Endothelial cell of umbilical vein (primary cell): ENCODE results near the gene ZBED4. TPM values are rescaled to one million over a fixed set of nuclear protein-coding genes. Genes with fewer than 3 reads are reported as not detected.

Source experiments
- BruUV-seq: library from RNA; stranded (reverse); fragments of 400-500 nt; replicated peaks from 2 replicates; lab custom pipeline; 2021; lab: Mats Ljungman, UMichigan
- CTCF ChIA-PET: fragments of 300-600, 350-600 bp; sonication (Branson Sonifier 250); formaldehyde crosslinking; loops from one replicate; lab custom pipeline; 2021; ENCODE audit warnings: antibody characterized with exemption, inconsistent platforms; lab: Charles Lee
- POLR2A ChIA-PET: fragments of 300-600, 350-600 bp; sonication (Branson Sonifier 250); formaldehyde crosslinking; loops from one replicate; lab custom pipeline; 2021; ENCODE audit warnings: antibody characterized with exemption, inconsistent platforms; lab: Charles Lee
- DNase-seq: peaks from one replicate; pipeline ENCODE4 v3.0.0-alpha.2; 2011; ENCODE audit warnings: low read depth, low spot score
- FAIRE-seq: peaks from 2 replicates; lab custom pipeline; 2011; peaks lifted over from hg19 to GRCh38; lab: Jason Lieb, UNC
- H2AFZ ChIP-seq: 2 replicates; pipeline ENCODE4 v1.6.0; 2012; ENCODE audit warnings: low read depth, low read length, control low read depth, inconsistent platforms
- H3K27ac ChIP-seq: 2 replicates; pipeline ENCODE4 v1.5.1; 2011; ENCODE audit warnings: low read depth, mild to moderate bottlenecking, control low read depth, low read length, moderate library complexity; ENCODE audit not compliant: insufficient read depth
- H3K27me3 ChIP-seq, 2 experiments: 2 replicates each; pipeline versions ENCODE4 v1.6.0 to v1.6.1; 2011; ENCODE audit warnings: low read length in 2 of 2, mixed read lengths in 1 of 2; ENCODE audit not compliant: control insufficient read depth in 2 of 2, insufficient read depth in 2 of 2
- H3K36me3 ChIP-seq, 2 experiments: 2 replicates in 1 of 2; 3 replicates in 1 of 2; pipeline ENCODE4 v1.5.1; 2011; ENCODE audit warnings: low read length in 2 of 2, mild to moderate bottlenecking in 1 of 2, moderate library complexity in 1 of 2; ENCODE audit not compliant: control insufficient read depth in 2 of 2, insufficient read depth in 2 of 2; ENCODE audit errors: extremely low read depth in 1 of 2
- H3K4me1 ChIP-seq: 3 replicates; pipeline ENCODE4 v1.5.1; 2011; ENCODE audit warnings: mild to moderate bottlenecking, low read length; ENCODE audit not compliant: control insufficient read depth, insufficient read depth; ENCODE audit errors: extremely low read depth
- H3K4me2 ChIP-seq: 2 replicates; pipeline ENCODE4 v1.6.1; 2011; ENCODE audit warnings: low read length, control low read depth, mixed read lengths; ENCODE audit not compliant: insufficient read depth
- H3K4me3 ChIP-seq, 3 experiments: fragments of 200-600 bp in 1 of 3; sonication (generic), shearing (Covaris generic) in 1 of 3; replicated peaks in 1 of 3; 2 replicates each; pipeline ENCODE4 v1.5.1; 2011 to 2016; ENCODE audit warnings: control low read depth in 3 of 3, low read length in 3 of 3, mild to moderate bottlenecking in 2 of 3, inconsistent platforms in 1 of 3, low read depth in 1 of 3, moderate library complexity in 1 of 3; ENCODE audit not compliant: insufficient read depth in 1 of 3
- H3K79me2 ChIP-seq: 2 replicates; pipeline ENCODE4 v1.6.0; 2012; ENCODE audit warnings: low read length, inconsistent platforms; ENCODE audit not compliant: control insufficient read depth, insufficient read depth
- H3K9ac ChIP-seq: replicated peaks from 2 replicates; pipeline ENCODE3; 2011; ENCODE audit warnings: low read length, control low read depth; ENCODE audit not compliant: insufficient read depth; ENCODE audit errors: extremely low read depth
- H3K9me1 ChIP-seq: replicated peaks from 3 replicates; pipeline ENCODE4 v1.6.0; 2011; ENCODE audit warnings: mild to moderate bottlenecking, low read length; ENCODE audit not compliant: control insufficient read depth, insufficient read depth; ENCODE audit errors: extremely low read depth
- H3K9me3 ChIP-seq: replicated peaks from 2 replicates; pipeline ENCODE4 v1.5.1; 2012; ENCODE audit warnings: low read length, inconsistent platforms; ENCODE audit not compliant: control insufficient read depth, insufficient read depth
- H4K20me1 ChIP-seq: replicated peaks from 2 replicates; pipeline ENCODE3; 2011; ENCODE audit warnings: mild to moderate bottlenecking, low read length; ENCODE audit not compliant: control insufficient read depth, insufficient read depth; ENCODE audit errors: extremely low read depth
- CTCF ChIP-seq, 2 donors: IDR thresholded peaks; 1 replicate in 1 of 2; 2 replicates in 1 of 2; pipeline ENCODE4 v1.5.1; 2011; ENCODE audit warnings: low read length in 2 of 2, mild to moderate bottlenecking in 2 of 2, moderate library complexity in 2 of 2, control low read depth in 1 of 2, inconsistent platforms in 1 of 2, low read depth in 1 of 2; ENCODE audit not compliant: insufficient read depth in 1 of 2; ENCODE audit errors: extremely low read depth in 1 of 2
- EZH2 ChIP-seq: IDR thresholded peaks from 2 replicates; pipeline ENCODE4 v1.6.1; 2012; ENCODE audit warnings: borderline replicate concordance, low read depth, mild to moderate bottlenecking, moderate library complexity, low read length, inconsistent platforms; ENCODE audit not compliant: severe bottlenecking
- GATA2 ChIP-seq: IDR thresholded peaks from 2 replicates; pipeline ENCODE4 v1.7.0; 2011; ENCODE audit warnings: low read depth, mild to moderate bottlenecking, moderate library complexity, mixed read lengths, low read length; ENCODE audit not compliant: insufficient read length, insufficient read depth
- JUN ChIP-seq: IDR thresholded peaks from 2 replicates; pipeline ENCODE4 v1.6.1; 2011; ENCODE audit warnings: borderline replicate concordance, low read depth; ENCODE audit not compliant: insufficient read length, insufficient read depth
- MAX ChIP-seq: IDR thresholded peaks from 2 replicates; pipeline ENCODE4 v1.6.1; 2011; ENCODE audit not compliant: insufficient read depth, insufficient read length
- MYC ChIP-seq: IDR thresholded peaks from one replicate; pipeline ENCODE4 v1.6.1; 2011; ENCODE audit warnings: mild to moderate bottlenecking, low read depth, low read length
- POLR2AphosphoS5 ChIP-seq: IDR thresholded peaks from 2 replicates; pipeline ENCODE4 v1.6.1; 2012; ENCODE audit warnings: low read depth, mild to moderate bottlenecking, control low read depth, low read length, moderate library complexity; ENCODE audit not compliant: insufficient read depth
- dilution Hi-C: fragments of 300-500 bp; cut with MboI; formaldehyde crosslinking; loops from one replicate; pipeline ENCODE4 v1.15.0; 2019; ENCODE audit warnings: low sequenced_read_pairs; ENCODE audit not compliant: extremely low pct_ligation_motif_present
- intact Hi-C: fragments of 100-400 bp; cut with micrococcal nuclease; formaldehyde crosslinking; loops from one replicate; pipeline ENCODE4 v1.10.0; 2022
- polyA plus RNA-seq, 4 experiments: library from polyadenylated mRNA; depleted of rRNA in 3 of 4; stranded (reverse) in 3 of 4; unstranded in 1 of 4; fragments of >200 nt; gene quantifications; 2 replicates each; pipeline versions ENCODE4 v1.2.1 to v1.2.3, GENCODE V29; 2011 to 2012; ENCODE audit warnings: missing spikeins in 1 of 4
- total RNA-seq: library from RNA; stranded (reverse); gene quantifications from 2 replicates; pipeline ENCODE4 v1.2.3, GENCODE V29; 2021

Gene ZBED4
- total and polyA plus RNA-seq, 2 donors (not counting 3 experiments of a cell fraction or from before 2014, with no cell fraction given), result 8.6 to 18.2 TPM

DNA sequence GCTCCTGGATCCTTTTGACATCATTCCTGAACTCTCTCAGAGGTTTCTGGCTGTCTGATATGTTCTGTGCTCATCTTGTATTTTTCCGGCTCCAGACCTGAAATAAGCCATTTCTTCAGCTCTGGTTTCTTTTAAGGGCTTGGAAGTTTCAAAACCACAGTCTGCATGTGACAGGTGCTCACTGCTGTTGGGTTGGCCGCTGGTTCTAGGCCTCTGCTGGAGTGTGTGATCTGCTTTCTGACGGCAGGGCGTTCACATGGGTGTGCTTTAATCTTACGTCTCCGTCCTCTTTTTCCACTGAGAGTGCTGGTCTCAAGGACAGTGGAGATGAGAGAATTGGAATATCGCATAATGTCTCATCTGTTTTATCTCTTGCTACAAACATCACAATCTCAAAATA, 10.3 kb downstream of the ZBED4 start:
- no peak overlapping the region for H3K9ac ChIP-seq
- H3K9me1 ChIP-seq, result no peaks in the 10 kb centered on the region
- ChIA-PET CTCF (no interaction called here), POLR2A (no interaction called here)
- DNase-seq (no peak), FAIRE-seq (peak; percentile 12)
- H4K20me1 ChIP-seq, result no peaks in the 10 kb centered on the region
- H3K79me2 ChIP-seq, result peaks cover 96% of the 10 kb centered on the region
- intact Hi-C loops, result no loop called here
- H3K36me3 ChIP-seq, result no peaks in the 10 kb centered on the region
- no TSS peak for BruUV-seq
- no peak overlapping the region for H3K4me3 ChIP-seq
- H3K9me3 ChIP-seq, result no peaks in the 10 kb centered on the region
- H3K27ac ChIP-seq, result no peak overlapping the region
- H3K27me3 ChIP-seq, result no peaks in the 10 kb centered on the region
- dilution Hi-C loops, result no loop called here
- TF ChIP-seq EZH2, result no peak
- TF ChIP-seq POLR2AphosphoS5, result no peak
- TF ChIP-seq MAX, result no peak
- no peak for TF ChIP-seq GATA2
- no peak overlapping the region for H3K4me2 ChIP-seq
- H3K4me1 ChIP-seq, result no peaks in the 10 kb centered on the region
- H2AFZ ChIP-seq, result no peak overlapping the region

DNA sequence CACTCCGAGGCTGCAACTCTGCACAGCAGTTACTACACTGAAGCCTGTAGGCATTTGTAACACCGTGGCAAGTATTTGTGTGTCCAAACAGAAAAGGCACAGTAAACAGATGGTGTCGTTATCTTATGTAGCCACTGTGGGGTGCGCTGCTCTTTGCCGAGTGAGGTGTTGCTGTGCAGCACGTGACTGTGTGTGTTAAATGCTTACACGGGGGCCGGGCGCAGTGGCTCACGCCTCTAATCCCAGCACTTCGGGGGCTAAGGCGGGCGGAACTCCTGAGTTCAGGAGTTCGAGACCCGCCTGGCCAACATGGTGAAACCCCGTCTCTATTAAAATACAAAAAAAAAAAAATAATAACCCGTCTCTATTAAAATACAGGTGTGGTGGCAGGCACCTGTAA, 11.5 kb downstream of the ZBED4 start:
- Histone ChIP-seq H3K9ac (no peak overlapping the region), H3K36me3 (no peaks in the 10 kb centered on the region), H3K9me3 (no peaks in the 10 kb centered on the region), H3K4me3 (no peak overlapping the region), H3K9me1 (no peaks in the 10 kb centered on the region), H3K27me3 (no peaks in the 10 kb centered on the region), H4K20me1 (peaks cover 3% of the 10 kb centered on the region), H3K27ac (no peak overlapping the region), H3K79me2 (peaks cover 97% of the 10 kb centered on the region), H2AFZ (no peak overlapping the region), H3K4me1 (no peaks in the 10 kb centered on the region), H3K4me2 (no peak overlapping the region)
- FAIRE-seq (no peak), DNase-seq (no peak)
- dilution Hi-C loops, result no loop called here
- TF ChIP-seq GATA2, result no peak
- TF ChIP-seq CTCF (IDR thresholded peaks at IDR 0.05; ENCODE audit: extremely low read depth in 1 of 2, insufficient read depth in 1 of 2, low read depth in 1 of 2, low read length in 2 of 2), result no peak
- TF ChIP-seq MYC, result no peak
- TF ChIP-seq POLR2AphosphoS5, result no peak
- no peak for TF ChIP-seq MAX
- no peak for TF ChIP-seq JUN
- BruUV-seq, result no TSS peak
- intact Hi-C loops, result no loop called here
- POLR2A ChIA-PET, result no interaction called here
- CTCF ChIA-PET, result no interaction called here
